Measurements from ENCODE around the gene PPP1R7. TPM values are rescaled to one million over a fixed set of nuclear protein-coding genes. Genes with fewer than 3 reads are reported as not detected.
A peak's percentile ranks its signal among the peaks of the same experiment; 100 is the strongest.

Gene PPP1R7
- total and polyA plus RNA-seq, 2 of the 4 experiments (the other 2 are of a cell fraction), result 60.8 to 70.0 TPM

GRCh38 chr2:241204010-241204384 is 53.7 kb downstream of the PPP1R7 start:
- Histone ChIP-seq H2AFZ (replicated peaks; ENCODE audit: low read length, poor library complexity) (no peak overlapping the region), H3K4me3 (ENCODE audit: insufficient read depth, low read depth, low read length) (no peak overlapping the region), H3K18ac (ENCODE audit: low read depth, low read length) (no peak overlapping the region), H3K27me3 (ENCODE audit: control insufficient read depth, insufficient read depth, low read length) (peaks cover 4% of the 10 kb centered on the region), H3K27ac (ENCODE audit: insufficient read depth, low read length) (no peak overlapping the region), H4K91ac (ENCODE audit: insufficient read depth, low read depth, low read length) (no peak overlapping the region), H3K36me3 (ENCODE audit: control insufficient read depth, insufficient read depth, low read length) (no peaks in the 10 kb centered on the region), H3K23ac (ENCODE audit: low read depth, low read length) (no peak overlapping the region), H2BK20ac (ENCODE audit: low read depth, low read length) (no peak overlapping the region), H3K9me1 (ENCODE audit: insufficient read depth, low read length) (no peaks in the 10 kb centered on the region), H2BK120ac (ENCODE audit: low read depth, low read length) (no peak overlapping the region), H3K4me1 (ENCODE audit: control insufficient read depth, insufficient read depth, low read length) (no peaks in the 10 kb centered on the region), H3K9ac (ENCODE audit: low read depth, low read length) (no peak overlapping the region), H3K9me3 (ENCODE audit: control insufficient read depth, insufficient read depth, low read length) (no peaks in the 10 kb centered on the region), H2AK5ac (ENCODE audit: low read depth, low read length) (no peak overlapping the region), H3K14ac (replicated peaks; ENCODE audit: low read depth, low read length) (no peak overlapping the region), H2BK5ac (ENCODE audit: low read depth, low read length, poor library complexity, severe bottlenecking) (no peak overlapping the region), H2BK15ac (ENCODE audit: low read depth, low read length) (no peak overlapping the region), H3K56ac (ENCODE audit: extremely low read depth, insufficient read depth, low read length) (no peak overlapping the region), H3K4me2 (ENCODE audit: low read depth, low read length) (no peak overlapping the region), H4K5ac (ENCODE audit: low read depth, low read length) (no peak overlapping the region), H4K20me1 (ENCODE audit: insufficient read depth, low read length) (no peaks in the 10 kb centered on the region), H4K8ac (ENCODE audit: low read depth in 2 of 2, low read length in 2 of 2) (no peak overlapping the region), H3K4ac (ENCODE audit: low read depth, low read length) (no peak overlapping the region), H2AK9ac (replicated peaks; ENCODE audit: low read depth, low read length, poor library complexity) (peak overlapping the region; percentile 55), H3K79me1 (ENCODE audit: low read depth in 1 of 2, low read length in 2 of 2) (no peaks in the 10 kb centered on the region)
- WGBS, 2 experiments (ENCODE audit: extremely low coverage in 2 of 2, insufficient read length in 1 of 2), result 84% methylated on average over 9 of the region's 10 CpGs; no CpG with 5 or more reads in 1 of the 2 experiments
- CTCF ChIA-PET, result no interaction called here
- TF ChIP-seq SMC3 (IDR thresholded peaks at IDR 0.05; ENCODE audit: low read depth, low read length) (no peak), CEBPB (IDR thresholded peaks at IDR 0.05; ENCODE audit: low read depth, low read length) (no peak), RAD21 (IDR thresholded peaks at IDR 0.05; ENCODE audit: low read length) (no peak), FOS (IDR thresholded peaks at IDR 0.05; ENCODE audit: low read depth, low read length) (no peak), MAZ (IDR thresholded peaks at IDR 0.05; ENCODE audit: borderline replicate concordance, low read depth, low read length) (no peak), RFX5 (IDR thresholded peaks at IDR 0.05; ENCODE audit: low read depth, low read length) (no peak), CTCF (conservative IDR thresholded peaks at IDR 0.05; ENCODE audit: low read depth, low read length) (no peak), MXI1 (IDR thresholded peaks at IDR 0.05; ENCODE audit: borderline replicate concordance, low read depth, low read length) (no peak), MAFK (IDR thresholded peaks at IDR 0.05; ENCODE audit: low read depth, low read length) (no peak), CHD1 (IDR thresholded peaks at IDR 0.05; ENCODE audit: low read depth, low read length) (no peak), ELK1 (IDR thresholded peaks at IDR 0.05; ENCODE audit: borderline replicate concordance, low read depth, low read length) (no peak), RCOR1 (IDR thresholded peaks at IDR 0.05; ENCODE audit: insufficient replicate concordance, low read length) (no peak), NFE2L2 (IDR thresholded peaks at IDR 0.05; ENCODE audit: low read depth, low read length) (no peak)
- BruUV-seq (replicated peaks), result no TSS peak
- POLR2A ChIA-PET (ENCODE audit: unreplicated experiment), result no interaction called here
- no peak for ATAC-seq (ENCODE audit: low read depth)
- in situ Hi-C loops (cut with MboI; ENCODE audit: low sequenced_read_pairs), result no loop called here
- intact Hi-C loops (cut with micrococcal nuclease), result no loop called here
- no peak for DNase-seq
- dilution Hi-C loops (cut with HindIII; ENCODE audit: low sequenced_read_pairs, unreplicated experiment), result no loop called here

Measured in IMR-90 (cell line).